ENCODE data around the gene MAN1C1.

- TF ChIP-seq REST (IDR thresholded peaks at IDR 0.05; ENCODE audit: low read depth) (no peak), CTCF (IDR thresholded peaks at IDR 0.05 in 2 of 3, conservative IDR thresholded peaks at IDR 0.05 in 1 of 3; ENCODE audit: borderline replicate concordance in 1 of 3, insufficient read depth in 1 of 3, low read depth in 2 of 3, low read length in 2 of 3) (no peak), EZH2phosphoT487 (IDR thresholded peaks at IDR 0.05; ENCODE audit: borderline replicate concordance) (no peak), EZH2 (IDR thresholded peaks at IDR 0.05) (no peak), RAD21 (IDR thresholded peaks at IDR 0.05; ENCODE audit: low read depth) (no peak), ATF3 (IDR thresholded peaks at IDR 0.05) (no peak), TCF7L2 (IDR thresholded peaks at IDR 0.05; ENCODE audit: borderline replicate concordance, extremely low read depth, insufficient read depth, insufficient read length) (no peak), POLR2A (IDR thresholded peaks at IDR 0.05; ENCODE audit: borderline replicate concordance, extremely low read depth, insufficient read depth, insufficient read length) (no peak), ZBTB33 (IDR thresholded peaks at IDR 0.05; ENCODE audit: extremely low read depth, insufficient replicate concordance, low read length) (no peak)
Measured at GRCh38 chr1:25640646-25641328, 24.2 kb downstream of the MAN1C1 start.

Data from HCT116 (cell line).